SU-DHL-6 (cell line): ENCODE data around the gene ALDH16A1.

Experiments
- CTCF ChIP-seq: fragments of 200-600 bp; sonication (generic); IDR thresholded peaks from one replicate; pipeline ENCODE4 v1.5.1; 2017; ENCODE audit warnings: antibody characterized with exemption, mild to moderate bottlenecking, low read length, moderate library complexity; ENCODE audit not compliant: insufficient read depth, poor library complexity, severe bottlenecking
- EZH2phosphoT487 ChIP-seq: fragments of 200-600 bp; sonication (generic), shearing (Covaris generic); conservative IDR thresholded peaks from 2 replicates; pipeline ENCODE4 v1.6.1; 2018; ENCODE audit warnings: mild to moderate bottlenecking, antibody characterized with exemption, low read length, moderate library complexity, mixed read lengths

GRCh38 chr19:49430678-49431329 is 22.2 kb upstream of the ALDH16A1 start:
- TF ChIP-seq CTCF (no peak), EZH2phosphoT487 (no peak)
